ENCODE measurements around the gene GRIK3.

Gene GRIK3

GRCh38 chr1:36955016-36955415 is 79.3 kb downstream of the GRIK3 start:
- no peak overlapping the region for H3K4me3 ChIP-seq (replicated peaks; ENCODE audit: low read depth, low read length)
- DNase-seq (ENCODE audit: extremely low read depth, low read depth): no peak
- TF ChIP-seq CTCF (IDR thresholded peaks at IDR 0.05; ENCODE audit: low read depth, low read length, missing control alignments): no peak

- H3K4me3 ChIP-seq (replicated peaks; ENCODE audit: low read depth, low read length): no peak overlapping the region
- DNase-seq (ENCODE audit: extremely low read depth, low read depth): no peak
- TF ChIP-seq CTCF (IDR thresholded peaks at IDR 0.05; ENCODE audit: low read depth, low read length, missing control alignments): no peak
Measured at GRCh38 chr1:36953061-36953460, 81.3 kb downstream of the GRIK3 start.

GRCh38 chr1:36951761-36952160 is 82.6 kb downstream of the GRIK3 start:
- no peak for DNase-seq (ENCODE audit: extremely low read depth, low read depth)
- no peak overlapping the region for H3K4me3 ChIP-seq (replicated peaks; ENCODE audit: low read depth, low read length)
- no peak for TF ChIP-seq CTCF (IDR thresholded peaks at IDR 0.05; ENCODE audit: low read depth, low read length, missing control alignments)

GRCh38 chr1:36951292-36951750 is 83.0 kb downstream of the GRIK3 start:
- no peak overlapping the region for H3K4me3 ChIP-seq (replicated peaks; ENCODE audit: low read depth, low read length)
- no peak for DNase-seq (ENCODE audit: extremely low read depth, low read depth)
- no peak for TF ChIP-seq CTCF (IDR thresholded peaks at IDR 0.05; ENCODE audit: low read depth, low read length, missing control alignments)

GRCh38 chr1:36950604-36951291 is 83.6 kb downstream of the GRIK3 start:
- no peak overlapping the region for H3K4me3 ChIP-seq (replicated peaks; ENCODE audit: low read depth, low read length)
- no peak for DNase-seq (ENCODE audit: extremely low read depth, low read depth)
- no peak for TF ChIP-seq CTCF (IDR thresholded peaks at IDR 0.05; ENCODE audit: low read depth, low read length, missing control alignments)

GRCh38 chr1:36948606-36949005 is 85.7 kb downstream of the GRIK3 start:
- no peak for DNase-seq (ENCODE audit: extremely low read depth, low read depth)
- TF ChIP-seq CTCF (IDR thresholded peaks at IDR 0.05; ENCODE audit: low read depth, low read length, missing control alignments): no peak
- H3K4me3 ChIP-seq (replicated peaks; ENCODE audit: low read depth, low read length): no peak overlapping the region

GRCh38 chr1:36948147-36948546 is 86.2 kb downstream of the GRIK3 start:
- DNase-seq (ENCODE audit: extremely low read depth, low read depth): no peak
- TF ChIP-seq CTCF (IDR thresholded peaks at IDR 0.05; ENCODE audit: low read depth, low read length, missing control alignments): no peak
- no peak overlapping the region for H3K4me3 ChIP-seq (replicated peaks; ENCODE audit: low read depth, low read length)
